Thyroid gland (tissue), 4 donors: ENCODE results near the gene GIGYF1. TPM values are rescaled to one million over a fixed set of nuclear protein-coding genes. Genes with fewer than 3 reads are reported as not detected.
A peak's percentile ranks its signal among the peaks of the same experiment; 100 is the strongest.

Source experiments
- DNase-seq, 2 donors: peaks; one replicate each; pipeline ENCODE4 v3.0.0-alpha.2; 2019
- H3K27ac ChIP-seq, 3 donors: fragments of 200-600 bp; sonication (generic); 1 replicate in 2 of 3; 2 replicates in 1 of 3; pipeline ENCODE4 v1.5.1; 2016 to 2019; ENCODE audit warnings: mild to moderate bottlenecking in 1 of 3, moderate library complexity in 1 of 3
- H3K27me3 ChIP-seq: fragments of 200-600 bp; sonication (generic); one replicate; pipeline ENCODE4 v1.5.1; 2019
- H3K36me3 ChIP-seq, 2 donors: fragments of 200-600 bp; sonication (generic); one replicate each; pipeline ENCODE4 v1.5.1; 2016 to 2019
- H3K4me1 ChIP-seq, 2 donors: fragments of 200-600 bp; sonication (generic); one replicate each; pipeline ENCODE4 v1.5.1; 2017 to 2019
- H3K4me3 ChIP-seq, 3 donors: fragments of 200-600 bp; sonication (generic); replicated peaks in 1 of 3; 1 replicate in 2 of 3; 2 replicates in 1 of 3; pipeline ENCODE4 v1.5.1; 2016; ENCODE audit warnings: mild to moderate bottlenecking in 1 of 3
- H3K9me3 ChIP-seq: fragments of 200-600 bp; sonication (generic); one replicate; pipeline ENCODE4 v1.5.1; 2017
- POLR2A ChIP-seq, 2 donors: fragments of 450-650 bp; IDR thresholded peaks; one replicate each; pipeline ENCODE4 v1.6.1; 2017; ENCODE audit warnings: antibody characterized with exemption in 2 of 2, mild to moderate bottlenecking in 2 of 2, moderate library complexity in 1 of 2
- WGBS, 2 donors: methylation state at CpG; one replicate each; pipeline ENCODE4 v1.1.5; 2017; 5-methylcytosine and 5-hydroxymethylcytosine counted together
- intact Hi-C: fragments of 100-400 bp; cut with DNase I; formaldehyde crosslinking; loops from one replicate; pipeline ENCODE4 v1.15.1; 2023
- total RNA-seq, 4 donors: library from RNA; depleted of rRNA; stranded (reverse); fragments of >200 nt; gene quantifications; one replicate each; pipeline ENCODE4 v1.2.3, GENCODE V29; 2016
- TF ChIP-seq, protein P1 (sequence below), 6 experiments: fragments of 200-600 bp in 3 of 6; fragments of 450-650 bp in 3 of 6; sonication (generic) in 3 of 6; IDR thresholded peaks; one replicate each; pipeline ENCODE4 v1.5.1; 2016 to 2019; ENCODE audit warnings: antibody characterized with exemption in 6 of 6, mild to moderate bottlenecking in 2 of 6, inconsistent platforms in 1 of 6, moderate library complexity in 1 of 6

GIGYF1 gene
- total RNA-seq, 4 donors from 2014 or later, result 30.5 to 46.9 (median 35.3) TPM

DNA sequence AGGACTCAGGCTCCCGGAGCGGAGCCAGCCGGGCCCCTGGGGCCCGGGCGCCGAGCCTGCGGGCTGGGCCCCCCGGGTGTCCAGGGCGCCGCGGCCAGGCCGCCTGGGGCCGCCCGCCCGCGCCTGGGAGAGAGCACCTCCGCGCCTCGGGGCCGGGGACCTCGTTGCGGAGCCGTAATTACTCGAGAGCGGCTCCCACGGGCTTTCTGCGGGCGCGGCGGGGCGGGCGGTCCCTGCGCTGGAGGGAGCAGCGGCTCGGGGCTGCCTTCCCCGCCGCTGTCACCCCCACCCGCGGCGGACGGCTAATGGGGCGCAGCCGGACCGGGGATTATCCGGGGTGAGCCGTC lies 19.0 kb downstream of the GIGYF1 start:
- Histone ChIP-seq H3K27me3 (no peaks in the 10 kb centered on the region), H3K27ac (peak overlapping the region; percentile 28 to 95 (median 91)), H3K36me3 (peaks cover 25 to 32% of the 10 kb centered on the region in 2 donors), H3K9me3 (no peaks in the 10 kb centered on the region), H3K4me1 (peaks cover 8 to 11% of the 10 kb centered on the region in 2 donors), H3K4me3 (peak overlapping the region; percentile 27 to 93 (median 66))
- no CpG with 5 or more reads among the region's 46 CpGs for WGBS, 2 donors
- no peak for TF ChIP-seq POLR2A (IDR thresholded peaks at IDR 0.05)
- TF ChIP-seq, protein P1, sequence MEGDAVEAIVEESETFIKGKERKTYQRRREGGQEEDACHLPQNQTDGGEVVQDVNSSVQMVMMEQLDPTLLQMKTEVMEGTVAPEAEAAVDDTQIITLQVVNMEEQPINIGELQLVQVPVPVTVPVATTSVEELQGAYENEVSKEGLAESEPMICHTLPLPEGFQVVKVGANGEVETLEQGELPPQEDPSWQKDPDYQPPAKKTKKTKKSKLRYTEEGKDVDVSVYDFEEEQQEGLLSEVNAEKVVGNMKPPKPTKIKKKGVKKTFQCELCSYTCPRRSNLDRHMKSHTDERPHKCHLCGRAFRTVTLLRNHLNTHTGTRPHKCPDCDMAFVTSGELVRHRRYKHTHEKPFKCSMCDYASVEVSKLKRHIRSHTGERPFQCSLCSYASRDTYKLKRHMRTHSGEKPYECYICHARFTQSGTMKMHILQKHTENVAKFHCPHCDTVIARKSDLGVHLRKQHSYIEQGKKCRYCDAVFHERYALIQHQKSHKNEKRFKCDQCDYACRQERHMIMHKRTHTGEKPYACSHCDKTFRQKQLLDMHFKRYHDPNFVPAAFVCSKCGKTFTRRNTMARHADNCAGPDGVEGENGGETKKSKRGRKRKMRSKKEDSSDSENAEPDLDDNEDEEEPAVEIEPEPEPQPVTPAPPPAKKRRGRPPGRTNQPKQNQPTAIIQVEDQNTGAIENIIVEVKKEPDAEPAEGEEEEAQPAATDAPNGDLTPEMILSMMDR (IDR thresholded peaks at IDR 0.05), result no peak
- intact Hi-C loops, result no loop called here
- peak in 1 of 2 donors; percentile 34 for DNase-seq

DNA sequence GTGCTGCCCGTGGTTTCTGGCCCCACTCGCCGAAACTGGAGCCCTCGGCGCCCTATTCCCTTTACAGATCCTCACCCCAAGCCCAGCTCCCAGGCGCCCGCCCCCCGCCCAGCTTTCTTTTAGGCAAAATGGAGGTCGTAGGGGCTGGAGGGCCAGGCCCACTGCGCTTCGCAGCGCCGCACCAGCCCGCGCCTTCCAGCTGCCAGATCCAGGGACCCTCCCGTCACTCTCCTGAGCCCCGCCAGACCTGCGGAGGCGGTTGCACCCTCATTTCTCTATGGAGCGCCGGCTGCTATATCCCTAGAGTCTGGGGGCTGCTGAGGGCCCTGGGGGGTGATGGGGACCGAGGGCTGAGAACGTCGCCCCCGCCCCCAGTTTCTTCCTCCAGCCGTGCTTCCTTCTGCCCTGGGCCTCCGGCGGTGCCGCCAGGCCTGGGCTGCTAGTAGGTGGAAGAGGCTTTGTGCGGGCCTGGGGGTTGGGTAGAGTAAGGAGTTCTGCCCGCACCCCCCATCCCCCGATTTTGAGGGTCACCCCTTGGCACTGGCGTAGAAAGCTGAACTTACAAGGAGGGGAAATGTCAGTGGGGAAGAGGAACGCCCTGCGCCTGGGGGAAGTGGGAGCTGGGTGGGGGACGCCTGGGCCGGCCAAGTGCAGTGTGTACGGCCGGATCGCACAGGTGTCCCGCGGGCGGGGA lies 19.5 kb downstream of the GIGYF1 start:
- 0% methylated on average over 24 to 32 of the region's 43 CpGs for WGBS, 2 donors
- H3K27me3 ChIP-seq, result no peaks in the 10 kb centered on the region
- intact Hi-C loops, result no loop called here
- H3K4me3 ChIP-seq, result peak overlapping the region; percentile 27 to 93 (median 66)
- H3K9me3 ChIP-seq, result no peaks in the 10 kb centered on the region
- DNase-seq, result peak; percentile 45
- TF ChIP-seq, protein P1 (IDR thresholded peaks at IDR 0.05), result no peak
- no peak for TF ChIP-seq POLR2A (IDR thresholded peaks at IDR 0.05)
- H3K27ac ChIP-seq, result peak overlapping the region; percentile 91 to 95 (median 95)
- H3K4me1 ChIP-seq, result peaks cover 8 to 11% of the 10 kb centered on the region in 2 donors
- H3K36me3 ChIP-seq, result peaks cover 25 to 30% of the 10 kb centered on the region in 2 donors

DNA sequence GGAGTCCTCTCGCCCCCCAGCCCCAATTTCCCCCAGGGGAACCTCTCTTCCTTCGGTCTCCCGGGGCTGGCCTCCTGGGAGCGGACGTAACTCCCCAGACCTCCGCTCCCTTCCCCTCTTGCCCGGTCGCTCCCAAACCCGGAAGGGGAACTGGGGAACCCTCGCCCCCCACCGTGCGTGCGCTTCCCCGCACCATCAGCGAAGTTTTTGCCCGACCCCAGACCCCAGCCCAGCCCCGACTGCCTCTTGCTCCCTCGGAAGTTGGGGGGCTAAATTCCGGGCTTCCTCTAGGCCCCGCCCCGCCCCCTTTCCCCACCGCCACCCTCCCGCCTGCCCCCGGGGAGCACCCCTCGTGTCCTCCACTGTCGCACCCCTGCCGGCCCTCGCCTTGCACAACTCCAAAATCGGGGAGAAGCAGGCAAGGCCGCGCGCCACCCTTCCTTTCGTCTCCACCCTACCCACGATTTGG lies 20.1 kb downstream of the GIGYF1 start:
- Histone ChIP-seq H3K9me3 (no peaks in the 10 kb centered on the region), H3K36me3 (peaks cover 24 to 25% of the 10 kb centered on the region in 2 donors), H3K4me3 (peak overlapping the region; percentile 27 to 93 (median 66)), H3K27ac (peak overlapping the region; percentile 91 to 95 (median 95)), H3K4me1 (peaks cover 8 to 11% of the 10 kb centered on the region in 2 donors), H3K27me3 (no peaks in the 10 kb centered on the region)
- intact Hi-C loops, result no loop called here
- DNase-seq, result peak; percentile 40 to 43
- TF ChIP-seq, protein P1 (IDR thresholded peaks at IDR 0.05), result no peak
- WGBS, 2 donors, result 0 to 2% methylated on average over 9 to 25 of the region's 34 CpGs

- intact Hi-C loops, result no loop called here
Observed at GRCh38 chr7:100673302-100673941, 20.6 kb downstream of the GIGYF1 start, which contains the start of gene GNB2. Gene GNB2, plus strand, starts transcription at chr7:100673740. Its CDS starts 2,526 bp downstream, at chr7:100676266.

More at GRCh38 chr7:100673302-100673941, 20.6 kb downstream of the GIGYF1 start, which contains the start of gene GNB2:
- Histone ChIP-seq H3K27me3 (no peaks in the 10 kb centered on the region), H3K9me3 (no peaks in the 10 kb centered on the region), H3K4me1 (peaks cover 8 to 11% of the 10 kb centered on the region in 2 donors), H3K4me3 (peak within 1 kb of the TSS; percentile 27 to 93 (median 66)), H3K27ac (peak within 1 kb of the TSS; percentile 91 to 95 (median 95)), H3K36me3 (peaks cover 19% of the 10 kb centered on the region in 2 donors)
- DNase-seq, result peak; percentile 99 to 100
- TF ChIP-seq POLR2A (IDR thresholded peaks at IDR 0.05), result peak; percentile 78 to 89
- TF ChIP-seq, protein P1 (IDR thresholded peaks at IDR 0.05), result peak in 2 of 6 experiments; percentile 31 to 38
- 0 to 1% methylated on average over 1 to 14 of the region's 65 CpGs for WGBS, 2 donors
